K562 (cell line): Measurements from ENCODE around the gene DTNBP1. TPM values are rescaled to one million over a fixed set of nuclear protein-coding genes. Genes with fewer than 3 reads are reported as not detected.

Experiments
- ATAC-seq: fragments of 200-7000 bp; cut with Tn5 transposase; 3 replicates; pipeline ENCODE4 v1.9.1; 2020; ENCODE audit warnings: moderate library complexity
- BruUV-seq: library from RNA; stranded (reverse); fragments of 400-500 nt; replicated peaks from 2 replicates; lab custom pipeline; 2021; lab: Mats Ljungman, UMichigan
- CTCF ChIA-PET: fragments of 300-600 bp; formaldehyde crosslinking; extraction: SDS; loops from one replicate; lab custom pipeline; 2021; ENCODE audit warnings: low intra/inter-chr PET ratio; lab: Yijun Ruan, JAX
- POLR2A ChIA-PET: fragments of 300-600, 350-650 bp; sonication (Branson Sonifier 250); formaldehyde crosslinking; extraction: SDS; loops from one replicate; lab custom pipeline; 2021; ENCODE audit warnings: antibody characterized with exemption, inconsistent platforms; lab: Yijun Ruan, JAX
- DNase-seq, 4 experiments: peaks; one replicate each; pipeline versions ENCODE4 v3.0.0 to v3.0.0-alpha.2; 2011 to 2018; ENCODE audit warnings: low spot score in 3 of 4, mixed read lengths in 3 of 4; ENCODE audit errors: extremely low read depth in 1 of 4
- FAIRE-seq: peaks from 2 replicates; lab custom pipeline; 2011; peaks lifted over from hg19 to GRCh38; lab: Jason Lieb, UNC
- H2AFZ ChIP-seq: 2 replicates; pipeline ENCODE4 v1.6.0; 2011; ENCODE audit warnings: low read depth, low read length, control low read depth, inconsistent platforms
- H3K27ac ChIP-seq: fragments of 200-600 bp; 3 replicates; pipeline ENCODE4 v1.8.0; 2011; ENCODE audit warnings: low read depth, mild to moderate bottlenecking, control low read depth, inconsistent platforms, low read length, moderate library complexity, mixed read lengths; ENCODE audit errors: extremely low read depth
- H3K27me3 ChIP-seq, 2 experiments: fragments of 300-600 bp in 1 of 2; 2 replicates in 1 of 2; 3 replicates in 1 of 2; pipeline versions ENCODE4 v1.6.0 to v1.8.0; 2011; ENCODE audit warnings: inconsistent platforms in 2 of 2, low read length in 2 of 2, mild to moderate bottlenecking in 1 of 2, mixed read lengths in 1 of 2, moderate library complexity in 1 of 2; ENCODE audit not compliant: control insufficient read depth in 2 of 2, insufficient read depth in 2 of 2
- H3K36me3 ChIP-seq: fragments of 300-600 bp; 3 replicates; pipeline ENCODE4 v1.8.0; 2011; ENCODE audit warnings: mild to moderate bottlenecking, low read length, inconsistent platforms; ENCODE audit not compliant: control insufficient read depth, insufficient read depth
- H3K4me1 ChIP-seq, 2 experiments: fragments of 200-600 bp in 1 of 2; replicated peaks in 1 of 2; 2 replicates in 1 of 2; 3 replicates in 1 of 2; pipeline versions ENCODE4 v1.5.1 to v1.8.0; 2011; ENCODE audit warnings: inconsistent platforms in 2 of 2, low read length in 2 of 2, mild to moderate bottlenecking in 1 of 2, mixed read lengths in 1 of 2, moderate library complexity in 1 of 2; ENCODE audit not compliant: control insufficient read depth in 2 of 2, insufficient read depth in 2 of 2
- H3K4me2 ChIP-seq: 2 replicates; pipeline ENCODE4 v1.6.1; 2011; ENCODE audit warnings: low read length, control low read depth, inconsistent platforms, mixed read lengths; ENCODE audit not compliant: insufficient read depth
- H3K4me3 ChIP-seq: fragments of 200-600 bp; sonication (generic), shearing (Covaris generic); 2 replicates; pipeline ENCODE4 v1.5.1; 2016; ENCODE audit warnings: control low read depth, inconsistent platforms
- H3K79me2 ChIP-seq: fragments of 200-600 bp; 3 replicates; pipeline ENCODE4 v1.8.0; 2011; ENCODE audit warnings: low read length, inconsistent platforms; ENCODE audit not compliant: control insufficient read depth, insufficient read depth
- H3K9ac ChIP-seq, 2 experiments: 2 replicates each; pipeline versions ENCODE4 v1.6.0 to v1.6.1; 2011; ENCODE audit warnings: low read depth in 2 of 2, low read length in 2 of 2, control low read depth in 1 of 2, inconsistent platforms in 1 of 2, mild to moderate bottlenecking in 1 of 2, mixed read lengths in 1 of 2; ENCODE audit not compliant: insufficient read depth in 1 of 2
- H3K9me1 ChIP-seq: one replicate; pipeline ENCODE4 v1.6.0; 2011; ENCODE audit warnings: inconsistent platforms, mild to moderate bottlenecking, low read length, moderate library complexity; ENCODE audit not compliant: control insufficient read depth, insufficient read depth
- H3K9me3 ChIP-seq: replicated peaks from 2 replicates; pipeline ENCODE4 v1.5.1; 2011; ENCODE audit warnings: low read depth, low read length, inconsistent platforms; ENCODE audit not compliant: control insufficient read depth, insufficient read depth
- H4K20me1 ChIP-seq: replicated peaks from 2 replicates; pipeline ENCODE4 v1.6.1; 2011; ENCODE audit warnings: low read length, inconsistent platforms, mixed read lengths; ENCODE audit not compliant: control insufficient read depth, insufficient read depth
- NCOR1 ChIP-seq: fragments of 450-650 bp; IDR thresholded peaks from 2 replicates; pipeline ENCODE4 v1.6.1; 2016; ENCODE audit warnings: mild to moderate bottlenecking, moderate library complexity
- RBM14 ChIP-seq: fragments of 200-400 bp; formaldehyde crosslinking; IDR thresholded peaks from 2 replicates; pipeline ENCODE4 v1.6.1; 2018; ENCODE audit warnings: low read depth, mild to moderate bottlenecking, low read length, moderate library complexity, borderline replicate concordance; ENCODE audit not compliant: insufficient read depth
- RREB1 ChIP-seq: fragments of 250-450 bp; sonication (Bioruptor Pico); IDR thresholded peaks from 2 replicates; pipeline ENCODE4 v1.4.0; 2020
- SIN3A ChIP-seq, 2 experiments: fragments of 150-350 bp in 1 of 2; IDR thresholded peaks; 2 replicates each; pipeline ENCODE4 v1.6.1; 2011 to 2016; ENCODE audit warnings: borderline replicate concordance in 2 of 2, low read depth in 2 of 2, low read length in 2 of 2, mild to moderate bottlenecking in 2 of 2, moderate library complexity in 2 of 2; ENCODE audit not compliant: control insufficient read depth in 1 of 2
- WGBS: fragments of 100-300 bp; shearing (Covaris generic); methylation state at CpG from one replicate; pipeline ENCODE4 v1.1.6; 2016; ENCODE audit warnings: low coverage, mixed read lengths; ENCODE audit not compliant: insufficient coverage; ENCODE audit errors: missing lambda C conversion rate; 5-methylcytosine and 5-hydroxymethylcytosine counted together
- in situ Hi-C: fragments of 300-500 bp; cut with MboI; formaldehyde crosslinking; loops from 4 replicates; pipeline ENCODE4 v1.15.0; 2018; ENCODE audit warnings: inconsistent platforms, mixed read lengths
- intact Hi-C: fragments of 100-400 bp; cut with micrococcal nuclease; formaldehyde crosslinking; loops from 2 replicates; pipeline ENCODE4 v1.14.2; 2022
- polyA plus RNA-seq, 8 experiments: library from polyadenylated mRNA; depleted of rRNA in 4 of 8; stranded (reverse) in 5 of 8; unstranded in 3 of 8; fragments of >200 nt; fragmentation: Nextera tagmentation in 2 of 8; fragmentation: Illumina TruSeq in 1 of 8; extraction: Ambion mirVana in 2 of 8; extraction: Trizol in 1 of 8; gene quantifications; 2 replicates each; pipeline versions ENCODE4 v1.2.1 to v1.2.3, GENCODE V29; 2011 to 2014; ENCODE audit warnings: inconsistent platforms in 1 of 8, missing spikeins in 1 of 8
- total RNA-seq, 7 experiments: library from RNA; depleted of rRNA in 6 of 7; stranded (reverse); fragments of >200 nt in 6 of 7; fragmentation: Illumina TruSeq in 2 of 7; extraction: Trizol in 2 of 7; gene quantifications; 2 replicates each; pipeline versions ENCODE4 v1.2.1 to v1.2.3, GENCODE V29; 2011 to 2021; ENCODE audit warnings: low replicate concordance in 1 of 7

Gene DTNBP1
- total and polyA plus RNA-seq, 9 of the 15 experiments (the other 6 are each of a cell fraction or from before 2014, with no cell fraction given): 16.7 to 54.5 (median 21.4) TPM

- H4K20me1 ChIP-seq: no peaks in the 10 kb centered on the region
- H3K79me2 ChIP-seq: no peaks in the 10 kb centered on the region
- peaks cover 47% of the 10 kb centered on the region for H3K36me3 ChIP-seq
- no peak for DNase-seq
- H2AFZ ChIP-seq: no peak overlapping the region
- H3K4me1 ChIP-seq: peaks cover 0 to 2% of the 10 kb centered on the region in 2 experiments; a peak in 2 of 5 replicates
- 91% methylated on average over 9 of the region's 9 CpGs for WGBS
- ChIA-PET POLR2A (interaction anchor here (0.9 kb wide), 1 partner anchor 14 kb away, joined by 3 read pairs; no protein-coding TSS in a partner anchor), CTCF (no interaction called here)
- no peaks in the 10 kb centered on the region for H3K9me1 ChIP-seq
- H3K4me2 ChIP-seq: no peak overlapping the region
- no peak overlapping the region for H3K9ac ChIP-seq
- no TSS peak for BruUV-seq
- in situ Hi-C loops: no loop called here
- H3K4me3 ChIP-seq: no peak overlapping the region
- H3K9me3 ChIP-seq: no peaks in the 10 kb centered on the region
- no peak for FAIRE-seq
- no peaks in the 10 kb centered on the region for H3K27me3 ChIP-seq
- ATAC-seq: no peak
- H3K27ac ChIP-seq: no peak overlapping the region
- intact Hi-C loops: no loop called here
- TF ChIP-seq RBM14 (no peak), NCOR1 (no peak), RREB1 (CRISPR knock-in tag) (no peak), SIN3A (IDR thresholded peaks at IDR 0.05; ENCODE audit: borderline replicate concordance in 2 of 2, control insufficient read depth in 1 of 2, low read depth in 2 of 2, low read length in 2 of 2) (no peak)
These were observed 134.0 kb downstream of the DTNBP1 start for GRCh38 chr6:15528870-15529269.
